Raji (cell line): ENCODE data around the gene ATP1A3.

Experiments
- POLR2A ChIP-seq: IDR thresholded peaks from 2 replicates; pipeline ENCODE4 v1.6.1; 2011; ENCODE audit warnings: low read depth, low read length, control low read depth; ENCODE audit not compliant: insufficient read depth

The ATP1A3 gene

GRCh38 chr19:41994994-41995958, 1.2 kb upstream of the ATP1A3 start:
- no peak for TF ChIP-seq POLR2A

- no peak for TF ChIP-seq POLR2A
Measured at GRCh38 chr19:41994521-41994971, 516 bp upstream of the ATP1A3 start.

- TF ChIP-seq POLR2A = no peak
Measured at GRCh38 chr19:41991025-41991424, 3.0 kb downstream of the ATP1A3 start.

GRCh38 chr19:41990615-41991014, 3.4 kb downstream of the ATP1A3 start:
- no peak for TF ChIP-seq POLR2A

- TF ChIP-seq POLR2A = no peak
Measured at GRCh38 chr19:41990028-41990427, 4.0 kb downstream of the ATP1A3 start.

- no peak for TF ChIP-seq POLR2A
Measured at GRCh38 chr19:41988947-41989346, 5.1 kb downstream of the ATP1A3 start.

GRCh38 chr19:41987141-41987860, 6.7 kb downstream of the ATP1A3 start:
- TF ChIP-seq POLR2A = no peak

GRCh38 chr19:41984961-41985360, 9.1 kb downstream of the ATP1A3 start:
- TF ChIP-seq POLR2A = no peak

GRCh38 chr19:41981724-41982123, 12.3 kb downstream of the ATP1A3 start:
- TF ChIP-seq POLR2A = no peak

GRCh38 chr19:41978470-41978869, 15.6 kb downstream of the ATP1A3 start:
- no peak for TF ChIP-seq POLR2A

- no peak for TF ChIP-seq POLR2A
Measured at GRCh38 chr19:41977916-41978315, 16.1 kb downstream of the ATP1A3 start.

GRCh38 chr19:41974652-41975051, 19.4 kb downstream of the ATP1A3 start:
- TF ChIP-seq POLR2A = no peak

GRCh38 chr19:41971363-41971762, 22.7 kb downstream of the ATP1A3 start:
- TF ChIP-seq POLR2A = no peak

GRCh38 chr19:41969772-41970458, 24.1 kb downstream of the ATP1A3 start:
- TF ChIP-seq POLR2A = no peak
